RWPE2 (cell line): Measurements from ENCODE around the gene PHF12.

ENCODE experiments used
- ATAC-seq: fragments of 200-7000 bp; cut with Tn5 transposase; 3 replicates; pipeline ENCODE4 v1.9.1; 2021; ENCODE audit warnings: low read depth
- DNase-seq: peaks from one replicate; pipeline ENCODE4 v3.0.0-alpha.2; 2020; ENCODE audit warnings: low spot score
- H3K27ac ChIP-seq: fragments of 450-650 bp; 2 replicates; pipeline ENCODE4 v1.5.1; 2017; ENCODE audit warnings: mild to moderate bottlenecking; ENCODE audit not compliant: poor library complexity, severe bottlenecking
- H3K27me3 ChIP-seq: fragments of 250-450 bp; sonication (Bioruptor Pico); 2 replicates; pipeline ENCODE4 v1.5.1; 2021; ENCODE audit warnings: mild to moderate bottlenecking, moderate library complexity; ENCODE audit not compliant: insufficient read depth, poor library complexity, severe bottlenecking
- H3K36me3 ChIP-seq: fragments of 250-450 bp; sonication (Bioruptor Pico); 2 replicates; pipeline ENCODE4 v1.5.1; 2020; ENCODE audit warnings: low read depth, mild to moderate bottlenecking, moderate library complexity
- H3K4me1 ChIP-seq: fragments of 250-450 bp; sonication (Bioruptor Pico); 2 replicates; pipeline ENCODE4 v1.5.1; 2021; ENCODE audit warnings: mild to moderate bottlenecking, moderate library complexity; ENCODE audit not compliant: insufficient read depth, poor library complexity, severe bottlenecking
- H3K4me3 ChIP-seq: fragments of 250-450 bp; sonication (Bioruptor Pico); 2 replicates; pipeline ENCODE4 v1.5.1; 2021; ENCODE audit warnings: mild to moderate bottlenecking, moderate library complexity; ENCODE audit not compliant: severe bottlenecking
- H3K9me3 ChIP-seq: fragments of 250-450 bp; sonication (Bioruptor Pico); 2 replicates; pipeline ENCODE4 v1.5.1; 2021; ENCODE audit warnings: mild to moderate bottlenecking, moderate library complexity; ENCODE audit not compliant: severe bottlenecking
- CTCF ChIP-seq: fragments of 450-650 bp; IDR thresholded peaks from one replicate; pipeline ENCODE4 v1.5.1; 2017; ENCODE audit warnings: mild to moderate bottlenecking, moderate library complexity; ENCODE audit not compliant: poor library complexity, severe bottlenecking

Gene PHF12

GRCh38 chr17:28975646-28976045 lies 24.3 kb upstream of the PHF12 start:
- Histone ChIP-seq H3K27me3 (no peaks in the 10 kb centered on the region), H3K27ac (no peak overlapping the region), H3K9me3 (no peaks in the 10 kb centered on the region), H3K4me1 (no peaks in the 10 kb centered on the region), H3K36me3 (no peaks in the 10 kb centered on the region), H3K4me3 (no peak overlapping the region)
- DNase-seq (no peak), ATAC-seq (no peak)
- TF ChIP-seq CTCF, result no peak

GRCh38 chr17:28975031-28975430 lies 23.7 kb upstream of the PHF12 start:
- Histone ChIP-seq H3K4me3 (no peak overlapping the region), H3K36me3 (no peaks in the 10 kb centered on the region), H3K27ac (no peak overlapping the region), H3K27me3 (no peaks in the 10 kb centered on the region), H3K9me3 (no peaks in the 10 kb centered on the region), H3K4me1 (no peaks in the 10 kb centered on the region)
- no peak for TF ChIP-seq CTCF
- DNase-seq (no peak), ATAC-seq (no peak)

- H3K4me1 ChIP-seq, result no peaks in the 10 kb centered on the region
- TF ChIP-seq CTCF, result no peak
- H3K27ac ChIP-seq, result no peak overlapping the region
- DNase-seq (no peak), ATAC-seq (no peak)
- no peaks in the 10 kb centered on the region for H3K9me3 ChIP-seq
- H3K36me3 ChIP-seq, result no peaks in the 10 kb centered on the region
- H3K27me3 ChIP-seq, result no peaks in the 10 kb centered on the region
- no peak overlapping the region for H3K4me3 ChIP-seq
These were observed 23.1 kb upstream of the PHF12 start for GRCh38 chr17:28974451-28974850.

GRCh38 chr17:28973425-28973824 lies 22.1 kb upstream of the PHF12 start:
- ATAC-seq, result no peak; the same call in 2 of the 3 replicates
- Histone ChIP-seq H3K9me3 (no peaks in the 10 kb centered on the region), H3K4me1 (no peaks in the 10 kb centered on the region), H3K27ac (no peak overlapping the region), H3K4me3 (no peak overlapping the region), H3K36me3 (no peaks in the 10 kb centered on the region), H3K27me3 (no peaks in the 10 kb centered on the region)
- no peak for DNase-seq
- TF ChIP-seq CTCF, result no peak

- no peaks in the 10 kb centered on the region for H3K4me1 ChIP-seq
- ATAC-seq, result no peak
- H3K27ac ChIP-seq, result no peak overlapping the region
- no peaks in the 10 kb centered on the region for H3K36me3 ChIP-seq
- H3K27me3 ChIP-seq, result no peaks in the 10 kb centered on the region
- TF ChIP-seq CTCF, result no peak
- H3K4me3 ChIP-seq, result no peak overlapping the region
- H3K9me3 ChIP-seq, result no peaks in the 10 kb centered on the region
- DNase-seq, result no peak
These were observed 21.1 kb upstream of the PHF12 start for GRCh38 chr17:28972437-28972836.
